ENCODE results near the gene ENO1.
"Not testable (repeated sequence)": the region's sequence is repeated elsewhere in the genome, so short reads cannot be mapped to it uniquely, and the experiment has no call there.

ENO1 gene

GRCh38 chr1:8897505-8897904, 19.0 kb upstream of the ENO1 start:
- H3K9ac ChIP-seq (ENCODE audit: low read depth, low read length, poor library complexity); H3K27me3 ChIP-seq (ENCODE audit: control insufficient read depth in 3 of 3, insufficient read depth in 3 of 3, low read depth in 1 of 3, low read length in 3 of 3); H2AK5ac ChIP-seq (ENCODE audit: low read depth, low read length); DNase-seq (ENCODE audit: low spot score); H3K18ac ChIP-seq (ENCODE audit: low read length); H3K14ac ChIP-seq (ENCODE audit: low read length); H2BK120ac ChIP-seq (ENCODE audit: low read depth, low read length); H3K4me2 ChIP-seq (ENCODE audit: insufficient read depth, low read length, poor library complexity, severe bottlenecking); H4K91ac ChIP-seq (ENCODE audit: low read depth, low read length, poor library complexity); H2AFZ ChIP-seq (ENCODE audit: low read length); H4K8ac ChIP-seq (ENCODE audit: low read depth, low read length); H3K36me3 ChIP-seq (replicated peaks in 1 of 2; ENCODE audit: control insufficient read depth in 2 of 2, insufficient read depth in 2 of 2, low read length in 2 of 2); H3K4me3 ChIP-seq (ENCODE audit: low read length in 2 of 2); H3K9me3 ChIP-seq (replicated peaks in 1 of 2; ENCODE audit: control insufficient read depth in 2 of 2, insufficient read depth in 1 of 2, low read depth in 1 of 2, low read length in 2 of 2); H3K4ac ChIP-seq (ENCODE audit: low read length); H3K4me1 ChIP-seq (ENCODE audit: control insufficient read depth in 2 of 2, insufficient read depth in 1 of 2, low read depth in 1 of 2, low read length in 2 of 2); H3K79me1 ChIP-seq (ENCODE audit: low read depth, low read length); H2BK5ac ChIP-seq (ENCODE audit: low read length); H3K27ac ChIP-seq (replicated peaks; ENCODE audit: low read length); H2BK12ac ChIP-seq (ENCODE audit: low read length); H3K23ac ChIP-seq (ENCODE audit: low read depth, low read length, poor library complexity); H2BK15ac ChIP-seq (ENCODE audit: low read length): not testable (repeated sequence)
- WGBS, 2 donors (ENCODE audit: extremely low coverage in 2 of 2, insufficient read length in 2 of 2, insufficient replicate concordance in 1 of 2): no CpG with 5 or more reads among the region's 4 CpGs

GRCh38 chr1:8896775-8897174, 18.3 kb upstream of the ENO1 start:
- not testable (repeated sequence) for H3K9me3 ChIP-seq (replicated peaks in 1 of 2; ENCODE audit: control insufficient read depth in 2 of 2, insufficient read depth in 1 of 2, low read depth in 1 of 2, low read length in 2 of 2); H2BK120ac ChIP-seq (ENCODE audit: low read depth, low read length); H2BK5ac ChIP-seq (ENCODE audit: low read length); H4K8ac ChIP-seq (ENCODE audit: low read depth, low read length); H3K9ac ChIP-seq (ENCODE audit: low read depth, low read length, poor library complexity); H3K27ac ChIP-seq (replicated peaks; ENCODE audit: low read length); H2AFZ ChIP-seq (ENCODE audit: low read length); H2BK15ac ChIP-seq (ENCODE audit: low read length); H3K23ac ChIP-seq (ENCODE audit: low read depth, low read length, poor library complexity); H2BK12ac ChIP-seq (ENCODE audit: low read length); H3K4ac ChIP-seq (ENCODE audit: low read length); H3K4me3 ChIP-seq (ENCODE audit: low read length in 2 of 2); H3K18ac ChIP-seq (ENCODE audit: low read length); H3K14ac ChIP-seq (ENCODE audit: low read length); H3K36me3 ChIP-seq (replicated peaks in 1 of 2; ENCODE audit: control insufficient read depth in 2 of 2, insufficient read depth in 2 of 2, low read length in 2 of 2); H3K27me3 ChIP-seq (ENCODE audit: control insufficient read depth in 3 of 3, insufficient read depth in 3 of 3, low read depth in 1 of 3, low read length in 3 of 3); H3K4me1 ChIP-seq (ENCODE audit: control insufficient read depth in 2 of 2, insufficient read depth in 1 of 2, low read depth in 1 of 2, low read length in 2 of 2); H3K4me2 ChIP-seq (ENCODE audit: insufficient read depth, low read length, poor library complexity, severe bottlenecking); H4K91ac ChIP-seq (ENCODE audit: low read depth, low read length, poor library complexity); H3K79me1 ChIP-seq (ENCODE audit: low read depth, low read length); H2AK5ac ChIP-seq (ENCODE audit: low read depth, low read length); DNase-seq (ENCODE audit: low spot score)
- no CpG with 5 or more reads among the region's 3 CpGs for WGBS, 2 donors (ENCODE audit: extremely low coverage in 2 of 2, insufficient read length in 2 of 2, insufficient replicate concordance in 1 of 2)

GRCh38 chr1:8892026-8892425, 13.5 kb upstream of the ENO1 start:
- WGBS, 2 donors (ENCODE audit: extremely low coverage in 2 of 2, insufficient read length in 2 of 2, insufficient replicate concordance in 1 of 2): no CpG with 5 or more reads among the region's 6 CpGs

GRCh38 chr1:8891401-8891800, 12.9 kb upstream of the ENO1 start:
- Histone ChIP-seq H3K4ac (ENCODE audit: low read length) (no peak overlapping the region), H2BK12ac (ENCODE audit: low read length) (no peak overlapping the region), H3K18ac (ENCODE audit: low read length) (no peak overlapping the region), H3K9ac (ENCODE audit: low read depth, low read length, poor library complexity) (no peak overlapping the region), H3K4me3 (ENCODE audit: low read length in 2 of 2) (no peak overlapping the region), H3K79me1 (ENCODE audit: low read depth, low read length) (no peaks in the 10 kb centered on the region), H2BK120ac (ENCODE audit: low read depth, low read length) (no peak overlapping the region), H2BK5ac (ENCODE audit: low read length) (no peak overlapping the region), H4K91ac (ENCODE audit: low read depth, low read length, poor library complexity) (no peak overlapping the region), H3K23ac (ENCODE audit: low read depth, low read length, poor library complexity) (no peak overlapping the region), H3K27me3 (ENCODE audit: control insufficient read depth in 3 of 3, insufficient read depth in 3 of 3, low read depth in 1 of 3, low read length in 3 of 3) (peaks cover 0 to 3% (median 0%) of the 10 kb centered on the region in 3 experiments), H3K14ac (ENCODE audit: low read length) (no peak overlapping the region), H2BK15ac (ENCODE audit: low read length) (no peak overlapping the region), H3K9me3 (replicated peaks in 1 of 2; ENCODE audit: control insufficient read depth in 2 of 2, insufficient read depth in 1 of 2, low read depth in 1 of 2, low read length in 2 of 2) (no peaks in the 10 kb centered on the region), H2AFZ (ENCODE audit: low read length) (no peak overlapping the region), H4K8ac (ENCODE audit: low read depth, low read length) (no peak overlapping the region), H2AK5ac (ENCODE audit: low read depth, low read length) (no peak overlapping the region), H3K4me2 (ENCODE audit: insufficient read depth, low read length, poor library complexity, severe bottlenecking) (no peak overlapping the region), H3K4me1 (ENCODE audit: control insufficient read depth in 2 of 2, insufficient read depth in 1 of 2, low read depth in 1 of 2, low read length in 2 of 2) (peaks cover 0 to 3% of the 10 kb centered on the region in 2 donors), H3K36me3 (replicated peaks in 1 of 2; ENCODE audit: control insufficient read depth in 2 of 2, insufficient read depth in 2 of 2, low read length in 2 of 2) (no peaks in the 10 kb centered on the region), H3K27ac (replicated peaks; ENCODE audit: low read length) (no peak overlapping the region)
- WGBS, 2 donors (ENCODE audit: extremely low coverage in 2 of 2, insufficient read length in 2 of 2, insufficient replicate concordance in 1 of 2): no CpG with 5 or more reads among the region's 3 CpGs
- no peak for DNase-seq (ENCODE audit: low spot score)

More at GRCh38 chr1:8892026-8892425, 13.5 kb upstream of the ENO1 start:
- no peak overlapping the region for H3K4me2 ChIP-seq (ENCODE audit: insufficient read depth, low read length, poor library complexity, severe bottlenecking)
- H3K27ac ChIP-seq (replicated peaks; ENCODE audit: low read length): no peak overlapping the region
- peaks cover 0 to 2% of the 10 kb centered on the region in 2 donors for H3K4me1 ChIP-seq (ENCODE audit: control insufficient read depth in 2 of 2, insufficient read depth in 1 of 2, low read depth in 1 of 2, low read length in 2 of 2)
- no peak overlapping the region for H4K8ac ChIP-seq (ENCODE audit: low read depth, low read length)
- H3K23ac ChIP-seq (ENCODE audit: low read depth, low read length, poor library complexity): no peak overlapping the region
- DNase-seq (ENCODE audit: low spot score): no peak
- peaks cover 0 to 3% (median 0%) of the 10 kb centered on the region in 3 experiments for H3K27me3 ChIP-seq (ENCODE audit: control insufficient read depth in 3 of 3, insufficient read depth in 3 of 3, low read depth in 1 of 3, low read length in 3 of 3)
- no peak overlapping the region for H4K91ac ChIP-seq (ENCODE audit: low read depth, low read length, poor library complexity)
- H3K4ac ChIP-seq (ENCODE audit: low read length): no peak overlapping the region
- H2BK120ac ChIP-seq (ENCODE audit: low read depth, low read length): no peak overlapping the region
- no peak overlapping the region for H2BK12ac ChIP-seq (ENCODE audit: low read length)
- no peak overlapping the region for H2BK5ac ChIP-seq (ENCODE audit: low read length)
- no peaks in the 10 kb centered on the region for H3K36me3 ChIP-seq (replicated peaks in 1 of 2; ENCODE audit: control insufficient read depth in 2 of 2, insufficient read depth in 2 of 2, low read length in 2 of 2)
- H2AFZ ChIP-seq (ENCODE audit: low read length): no peak overlapping the region
- no peaks in the 10 kb centered on the region for H3K9me3 ChIP-seq (replicated peaks in 1 of 2; ENCODE audit: control insufficient read depth in 2 of 2, insufficient read depth in 1 of 2, low read depth in 1 of 2, low read length in 2 of 2)
- no peak overlapping the region for H3K9ac ChIP-seq (ENCODE audit: low read depth, low read length, poor library complexity)
- H3K79me1 ChIP-seq (ENCODE audit: low read depth, low read length): no peaks in the 10 kb centered on the region
- H3K14ac ChIP-seq (ENCODE audit: low read length): no peak overlapping the region
- no peak overlapping the region for H2AK5ac ChIP-seq (ENCODE audit: low read depth, low read length)
- no peak overlapping the region for H2BK15ac ChIP-seq (ENCODE audit: low read length)
- no peak overlapping the region for H3K18ac ChIP-seq (ENCODE audit: low read length)
- H3K4me3 ChIP-seq (ENCODE audit: low read length in 2 of 2): no peak overlapping the region
